Epithelial cell of proximal tubule (primary cell): Measurements from ENCODE around the gene KDF1. TPM values are rescaled to one million over a fixed set of nuclear protein-coding genes. Genes with fewer than 3 reads are reported as not detected.

Source experiments
- DNase-seq: peaks from one replicate; pipeline ENCODE4 v3.0.0-alpha.2; 2011; ENCODE audit warnings: low read depth
- H3K4me3 ChIP-seq: 2 replicates; pipeline ENCODE4 v1.5.1; 2011; ENCODE audit warnings: low read depth, mild to moderate bottlenecking, low read length
- total RNA-seq: library from RNA; depleted of rRNA; stranded (reverse); fragments of >200 nt; gene quantifications from 2 replicates; pipeline ENCODE4 v1.2.3, GENCODE V29; 2015
- TF ChIP-seq, protein P1 (sequence below): conservative IDR thresholded peaks from 2 replicates; pipeline ENCODE4 v1.5.1; 2012; ENCODE audit warnings: low read depth, mild to moderate bottlenecking, low read length

The KDF1 gene
- total RNA-seq, 1 donor from 2014 or later: 10.0 TPM

DNA sequence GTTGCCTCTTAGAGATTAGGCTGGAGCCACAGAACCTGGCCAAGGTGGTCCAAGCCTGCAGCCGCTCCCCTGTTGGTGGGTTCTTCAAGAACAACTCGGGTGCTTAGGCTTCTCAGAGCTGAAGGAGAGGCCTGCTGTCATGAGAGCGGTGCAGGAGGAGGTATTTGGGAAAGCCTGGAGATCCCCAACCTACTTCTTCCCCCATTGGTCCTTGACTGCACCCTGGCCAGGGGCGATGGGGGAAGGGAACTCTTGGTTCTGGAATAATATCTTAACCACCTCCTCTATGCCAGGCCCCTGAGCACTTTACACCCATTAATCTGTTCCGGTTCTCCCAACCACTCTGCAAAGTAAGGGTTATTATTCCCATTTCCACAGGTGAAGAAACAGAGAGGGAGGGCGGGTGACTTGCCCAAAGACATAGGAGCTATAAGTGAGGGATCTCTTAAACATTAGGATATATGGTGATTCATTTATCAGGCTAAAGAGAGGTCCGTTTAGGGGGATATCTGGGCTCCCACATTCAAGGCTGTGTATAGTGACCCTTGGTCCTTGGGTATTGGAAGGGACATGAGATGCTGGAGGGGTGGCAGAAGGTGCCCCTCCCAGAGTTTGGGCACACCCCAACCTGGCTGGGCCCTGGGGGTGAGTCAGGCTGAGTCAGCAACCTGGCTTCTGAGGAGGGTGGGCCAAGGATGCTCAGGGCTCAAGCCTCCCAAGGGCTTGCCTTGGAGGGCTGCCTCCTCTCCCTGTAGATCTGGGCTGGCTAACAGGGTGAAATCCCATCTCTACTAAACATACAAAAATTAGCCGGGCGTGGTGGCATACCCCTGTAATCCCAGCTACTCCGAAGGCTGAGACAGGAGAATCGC, 38.4 kb upstream of the KDF1 start:
- TF ChIP-seq, protein P1, sequence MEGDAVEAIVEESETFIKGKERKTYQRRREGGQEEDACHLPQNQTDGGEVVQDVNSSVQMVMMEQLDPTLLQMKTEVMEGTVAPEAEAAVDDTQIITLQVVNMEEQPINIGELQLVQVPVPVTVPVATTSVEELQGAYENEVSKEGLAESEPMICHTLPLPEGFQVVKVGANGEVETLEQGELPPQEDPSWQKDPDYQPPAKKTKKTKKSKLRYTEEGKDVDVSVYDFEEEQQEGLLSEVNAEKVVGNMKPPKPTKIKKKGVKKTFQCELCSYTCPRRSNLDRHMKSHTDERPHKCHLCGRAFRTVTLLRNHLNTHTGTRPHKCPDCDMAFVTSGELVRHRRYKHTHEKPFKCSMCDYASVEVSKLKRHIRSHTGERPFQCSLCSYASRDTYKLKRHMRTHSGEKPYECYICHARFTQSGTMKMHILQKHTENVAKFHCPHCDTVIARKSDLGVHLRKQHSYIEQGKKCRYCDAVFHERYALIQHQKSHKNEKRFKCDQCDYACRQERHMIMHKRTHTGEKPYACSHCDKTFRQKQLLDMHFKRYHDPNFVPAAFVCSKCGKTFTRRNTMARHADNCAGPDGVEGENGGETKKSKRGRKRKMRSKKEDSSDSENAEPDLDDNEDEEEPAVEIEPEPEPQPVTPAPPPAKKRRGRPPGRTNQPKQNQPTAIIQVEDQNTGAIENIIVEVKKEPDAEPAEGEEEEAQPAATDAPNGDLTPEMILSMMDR: no peak
- H3K4me3 ChIP-seq: no peak overlapping the region
- no peak for DNase-seq

DNA sequence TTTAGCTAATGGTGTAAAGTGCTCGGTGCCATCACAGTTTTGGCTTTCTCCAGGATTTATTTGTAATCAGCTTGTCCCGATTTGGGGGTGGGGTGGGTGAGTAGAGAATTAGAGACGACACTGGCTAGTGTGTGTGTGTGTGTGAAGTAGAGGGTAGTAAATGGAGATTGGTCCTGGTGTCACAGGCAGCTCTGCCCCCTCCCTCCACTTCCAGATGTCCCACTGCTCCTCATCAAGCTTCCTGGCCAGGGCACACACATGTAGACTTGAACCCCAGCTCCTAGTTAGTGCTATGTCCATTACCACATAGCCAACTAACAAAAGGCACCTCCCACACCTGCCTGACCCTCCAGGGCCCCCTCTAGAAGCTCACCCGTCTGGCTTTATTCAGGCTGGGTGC, 36.4 kb upstream of the KDF1 start:
- no peak for DNase-seq
- peak overlapping the region; percentile 87 for H3K4me3 ChIP-seq
- TF ChIP-seq, protein P1: no peak

DNA sequence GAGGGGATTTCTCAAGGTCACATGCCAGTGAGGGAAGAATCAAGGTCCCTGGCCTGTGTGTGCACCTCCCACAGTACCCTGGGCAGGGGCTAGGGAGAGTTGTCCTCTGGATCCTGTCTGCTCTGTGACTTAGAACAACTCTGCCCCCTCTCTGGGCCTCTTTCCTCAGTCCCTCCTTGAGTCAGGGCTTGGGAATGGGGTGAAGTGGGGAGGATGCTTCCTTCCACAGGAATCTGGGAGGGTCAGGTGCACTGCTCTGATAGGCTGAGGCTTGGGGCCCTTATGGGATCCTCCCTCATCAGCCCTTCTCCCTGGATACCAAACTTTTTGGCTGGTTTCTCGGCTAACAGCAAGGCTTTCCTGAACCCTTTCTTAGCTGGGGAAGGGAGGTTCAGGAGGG, 35.8 kb upstream of the KDF1 start:
- H3K4me3 ChIP-seq: peak overlapping the region; percentile 87
- TF ChIP-seq, protein P1: no peak
- no peak for DNase-seq

DNA sequence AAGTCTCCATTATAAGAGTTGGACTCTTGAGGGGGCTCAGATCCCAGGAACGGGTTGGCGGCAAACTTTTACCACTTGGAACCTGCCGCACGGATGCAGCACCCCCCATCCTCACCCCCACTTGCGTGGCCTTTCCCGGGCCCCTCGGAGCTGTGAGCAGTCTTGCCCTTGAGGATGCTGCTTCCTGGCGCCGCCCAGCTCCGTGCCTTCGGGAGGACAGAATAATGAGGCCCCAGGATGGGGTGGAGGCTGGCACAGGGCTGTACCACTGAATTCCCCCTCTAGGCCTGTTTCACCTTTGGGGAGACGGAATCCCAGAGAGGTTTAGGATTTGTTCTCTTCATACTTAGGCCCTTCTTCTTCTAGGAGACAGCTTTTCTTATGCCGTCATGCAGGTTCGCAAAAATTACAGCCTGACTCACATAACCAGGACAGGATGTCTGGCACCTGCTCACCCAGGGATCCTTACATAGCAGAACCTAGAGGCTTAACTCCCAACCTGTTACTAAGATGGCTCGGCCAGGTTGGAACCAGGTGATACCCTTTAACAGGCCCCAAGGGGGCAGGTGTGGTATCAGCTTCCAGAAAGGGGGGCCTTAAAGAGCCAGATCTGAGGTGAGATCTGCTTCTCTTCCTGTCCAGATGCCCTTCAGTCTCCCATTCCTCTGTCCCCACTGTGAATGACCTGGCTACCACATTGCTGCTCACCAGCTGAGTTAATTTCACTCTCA, 34.7 kb upstream of the KDF1 start:
- H3K4me3 ChIP-seq: peak overlapping the region; percentile 87
- TF ChIP-seq, protein P1: no peak

DNA sequence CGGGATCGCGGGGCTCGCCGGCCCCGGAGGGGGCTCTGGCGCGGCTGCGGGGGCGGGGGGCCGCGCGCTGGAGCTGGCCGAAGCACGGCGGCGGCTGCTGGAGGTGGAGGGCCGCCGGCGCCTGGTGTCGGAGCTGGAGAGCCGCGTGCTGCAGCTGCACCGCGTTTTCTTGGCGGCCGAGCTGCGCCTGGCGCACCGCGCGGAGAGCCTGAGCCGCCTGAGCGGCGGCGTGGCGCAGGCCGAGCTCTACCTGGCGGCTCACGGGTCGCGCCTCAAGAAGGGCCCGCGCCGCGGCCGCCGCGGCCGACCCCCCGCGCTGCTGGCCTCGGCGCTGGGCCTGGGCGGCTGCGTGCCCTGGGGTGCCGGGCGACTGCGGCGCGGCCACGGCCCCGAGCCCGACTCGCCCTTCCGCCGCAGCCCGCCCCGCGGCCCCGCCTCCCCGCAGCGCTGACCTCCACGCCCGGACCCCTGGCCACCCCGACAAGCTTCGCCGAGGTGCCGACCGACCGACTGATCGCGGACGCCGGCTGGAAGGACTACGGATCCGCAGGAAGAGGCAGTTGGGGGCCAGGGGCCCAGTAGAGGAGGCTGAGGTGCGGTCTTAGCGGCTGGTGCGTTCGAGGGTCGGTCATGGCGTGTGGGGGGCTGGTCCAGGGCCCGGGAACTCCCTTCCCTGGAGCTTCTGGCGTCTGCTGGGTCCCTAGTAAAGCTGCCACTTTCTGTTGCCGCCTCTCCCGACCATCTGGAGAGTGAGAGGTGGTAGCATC, 33.9 kb upstream of the KDF1 start:
- TF ChIP-seq, protein P1: no peak
- no peak for DNase-seq
- H3K4me3 ChIP-seq: peak overlapping the region; percentile 87

More for the DNA sequence above, 34.7 kb upstream of the KDF1 start:
- no peak for DNase-seq

DNA sequence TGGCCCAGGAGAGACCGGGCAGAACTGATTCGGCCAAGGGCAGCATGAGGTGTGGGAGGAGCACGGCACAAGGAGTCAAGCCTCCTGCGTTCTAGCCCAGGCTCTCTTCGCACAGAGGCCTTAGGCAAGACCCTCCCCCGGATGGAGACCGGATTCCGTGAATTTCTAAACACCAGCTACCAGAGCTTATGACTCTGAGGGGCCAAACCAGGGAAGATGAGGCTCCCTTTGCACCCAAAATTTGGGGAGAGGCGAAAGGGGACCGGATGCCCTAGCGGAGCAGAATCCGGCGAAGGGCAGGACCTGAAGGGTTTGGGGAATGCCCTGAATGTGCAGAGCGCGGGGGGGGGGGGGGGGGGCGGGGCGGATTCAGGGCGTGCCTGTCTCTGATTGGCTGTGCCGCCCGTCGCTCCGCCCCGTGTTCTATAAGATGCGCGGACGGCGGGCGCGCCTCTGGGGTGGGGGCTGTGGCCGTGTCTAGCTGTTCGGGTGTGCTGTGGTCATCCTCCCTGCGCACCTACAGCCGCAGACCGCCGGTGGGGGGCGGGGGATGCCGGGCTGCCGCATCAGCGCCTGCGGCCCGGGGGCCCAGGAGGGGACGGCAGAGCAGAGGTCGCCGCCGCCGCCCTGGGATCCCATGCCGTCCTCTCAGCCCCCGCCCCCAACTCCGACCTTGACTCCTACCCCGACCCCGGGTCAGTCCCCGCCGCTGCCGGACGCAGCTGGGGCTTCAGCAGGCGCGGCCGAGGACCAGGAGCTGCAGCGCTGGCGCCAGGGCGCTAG, 33.2 kb upstream of the KDF1 start, which contains the start of gene TRNP1:
TSS of gene TRNP1 (plus strand) at position 456 of the 783 bp plus-strand sequence. CDS start at position 551, 95 bp downstream.
- DNase-seq: no peak
- TF ChIP-seq, protein P1: no peak
- H3K4me3 ChIP-seq: peak within 1 kb of the TSS; percentile 87
